PC-9 (cell line): Measurements from ENCODE around the gene TRIM10. TPM values are rescaled to one million over a fixed set of nuclear protein-coding genes. Genes with fewer than 3 reads are reported as not detected.

ENCODE experiments used
- BruUV-seq: library from RNA; stranded (reverse); fragments of 400-500 nt; replicated peaks from 2 replicates; lab custom pipeline; 2021; lab: Mats Ljungman, UMichigan
- CTCF ChIA-PET: fragments of 300-600 bp; sonication (Branson Sonifier 250); formaldehyde crosslinking; loops from one replicate; lab custom pipeline; 2022; ENCODE audit warnings: antibody characterized with exemption; lab: Charles Lee
- POLR2A ChIA-PET: fragments of 300-600 bp; sonication (Branson Sonifier 250); formaldehyde crosslinking; loops from one replicate; lab custom pipeline; 2022; ENCODE audit warnings: antibody characterized with exemption; ENCODE audit not compliant: unreplicated experiment; lab: Charles Lee
- DNase-seq, 2 experiments: peaks; one replicate each; pipeline versions ENCODE4 v3.0.0 to v3.0.0-alpha.2; 2015 to 2022; ENCODE audit warnings: mixed read lengths in 1 of 2
- H2AFZ ChIP-seq: fragments of 200-600 bp; sonication (generic); 2 replicates; pipeline ENCODE4 v1.8.1; 2017; ENCODE audit warnings: antibody characterized with exemption
- H3F3A ChIP-seq: fragments of 200-600 bp; sonication (generic); 2 replicates; pipeline ENCODE4 v1.8.1; 2017; ENCODE audit warnings: antibody characterized with exemption, mild to moderate bottlenecking, low read depth; ENCODE audit not compliant: insufficient read depth
- H3K27ac ChIP-seq: fragments of 200-600 bp; sonication (generic); 2 replicates; pipeline ENCODE4 v1.6.1; 2016; ENCODE audit warnings: mixed run types
- H3K27me3 ChIP-seq: fragments of 200-600 bp; sonication (generic); 2 replicates; pipeline ENCODE4 v1.6.1; 2016; ENCODE audit warnings: low read depth, mixed run types; ENCODE audit not compliant: insufficient read depth
- H3K36me3 ChIP-seq: fragments of 200-600 bp; sonication (generic); 2 replicates; pipeline ENCODE4 v1.6.1; 2016; ENCODE audit warnings: low read depth, mixed run types
- H3K4me1 ChIP-seq: fragments of 200-600 bp; sonication (generic); replicated peaks from 2 replicates; pipeline ENCODE4 v1.6.1; 2016; ENCODE audit warnings: mixed run types; ENCODE audit not compliant: insufficient read depth
- H3K4me2 ChIP-seq: fragments of 200-600 bp; sonication (generic); 2 replicates; pipeline ENCODE4 v1.6.1; 2017; ENCODE audit warnings: mixed run types
- H3K4me3 ChIP-seq: fragments of 200-600 bp; sonication (generic); 2 replicates; pipeline ENCODE4 v1.6.1; 2016; ENCODE audit warnings: mixed run types
- H3K79me2 ChIP-seq: fragments of 200-600 bp; sonication (generic); 2 replicates; pipeline ENCODE4 v1.6.1; 2017; ENCODE audit warnings: low read depth, mixed run types
- H3K9me2 ChIP-seq: fragments of 200-600 bp; sonication (generic); 2 replicates; pipeline ENCODE4 v1.8.1; 2017; ENCODE audit warnings: mild to moderate bottlenecking; ENCODE audit not compliant: insufficient read depth
- H3K9me3 ChIP-seq: fragments of 200-600 bp; sonication (generic); 2 replicates; pipeline ENCODE4 v1.8.1; 2016; ENCODE audit warnings: low read depth; ENCODE audit not compliant: insufficient read depth
- H4K20me1 ChIP-seq: fragments of 200-600 bp; sonication (generic); 2 replicates; pipeline ENCODE4 v1.8.1; 2017; ENCODE audit not compliant: insufficient read depth
- EZH2 ChIP-seq: fragments of 200-600 bp; sonication (generic); IDR thresholded peaks from 2 replicates; pipeline ENCODE4 v1.8.0; 2017; ENCODE audit warnings: antibody characterized with exemption, low read depth
- intact Hi-C: fragments of 100-400 bp; cut with micrococcal nuclease; formaldehyde crosslinking; loops from one replicate; pipeline ENCODE4 v1.10.0; 2022; ENCODE audit not compliant: unreplicated experiment
- total RNA-seq: library from RNA; stranded (reverse); gene quantifications from 2 replicates; pipeline ENCODE4 v1.2.3, GENCODE V29; 2021
- TF ChIP-seq, protein P1 (sequence below): fragments of 200-600 bp; sonication (generic); conservative IDR thresholded peaks from 2 replicates; pipeline ENCODE4 v1.6.1; 2017; ENCODE audit warnings: mixed run types, antibody characterized with exemption, mild to moderate bottlenecking, moderate library complexity

The TRIM10 gene
- total RNA-seq, 1 experiment from 2014 or later = not detected

- Histone ChIP-seq H3K9me2 (no peaks in the 10 kb centered on the region), H3K4me3 (no peak overlapping the region), H2AFZ (no peak overlapping the region), H3K27ac (no peak overlapping the region), H4K20me1 (no peaks in the 10 kb centered on the region), H3K4me2 (no peak overlapping the region), H3K9me3 (no peaks in the 10 kb centered on the region), H3F3A (no peaks in the 10 kb centered on the region), H3K27me3 (no peaks in the 10 kb centered on the region), H3K4me1 (no peaks in the 10 kb centered on the region), H3K36me3 (no peaks in the 10 kb centered on the region), H3K79me2 (no peaks in the 10 kb centered on the region)
- intact Hi-C loops = no loop called here
- TF ChIP-seq EZH2 = no peak
- TF ChIP-seq, protein P1, sequence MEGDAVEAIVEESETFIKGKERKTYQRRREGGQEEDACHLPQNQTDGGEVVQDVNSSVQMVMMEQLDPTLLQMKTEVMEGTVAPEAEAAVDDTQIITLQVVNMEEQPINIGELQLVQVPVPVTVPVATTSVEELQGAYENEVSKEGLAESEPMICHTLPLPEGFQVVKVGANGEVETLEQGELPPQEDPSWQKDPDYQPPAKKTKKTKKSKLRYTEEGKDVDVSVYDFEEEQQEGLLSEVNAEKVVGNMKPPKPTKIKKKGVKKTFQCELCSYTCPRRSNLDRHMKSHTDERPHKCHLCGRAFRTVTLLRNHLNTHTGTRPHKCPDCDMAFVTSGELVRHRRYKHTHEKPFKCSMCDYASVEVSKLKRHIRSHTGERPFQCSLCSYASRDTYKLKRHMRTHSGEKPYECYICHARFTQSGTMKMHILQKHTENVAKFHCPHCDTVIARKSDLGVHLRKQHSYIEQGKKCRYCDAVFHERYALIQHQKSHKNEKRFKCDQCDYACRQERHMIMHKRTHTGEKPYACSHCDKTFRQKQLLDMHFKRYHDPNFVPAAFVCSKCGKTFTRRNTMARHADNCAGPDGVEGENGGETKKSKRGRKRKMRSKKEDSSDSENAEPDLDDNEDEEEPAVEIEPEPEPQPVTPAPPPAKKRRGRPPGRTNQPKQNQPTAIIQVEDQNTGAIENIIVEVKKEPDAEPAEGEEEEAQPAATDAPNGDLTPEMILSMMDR = no peak
- DNase-seq = no peak
- CTCF ChIA-PET = no interaction called here
- POLR2A ChIA-PET = no interaction called here
- BruUV-seq = no TSS peak
Measured at GRCh38 chr6:30149234-30149633, 11.8 kb downstream of the TRIM10 start.

GRCh38 chr6:30147096-30147495, 13.9 kb downstream of the TRIM10 start:
- no peak for TF ChIP-seq EZH2
- TF ChIP-seq, protein P1 = no peak
- Histone ChIP-seq H3K79me2 (no peaks in the 10 kb centered on the region), H3K9me3 (no peaks in the 10 kb centered on the region), H4K20me1 (no peaks in the 10 kb centered on the region), H3K4me1 (no peaks in the 10 kb centered on the region), H3K36me3 (no peaks in the 10 kb centered on the region), H3K27ac (no peak overlapping the region), H3K4me2 (no peak overlapping the region), H3K27me3 (no peaks in the 10 kb centered on the region), H3K9me2 (no peaks in the 10 kb centered on the region), H3F3A (no peaks in the 10 kb centered on the region), H3K4me3 (no peak overlapping the region), H2AFZ (no peak overlapping the region)
- ChIA-PET POLR2A (no interaction called here), CTCF (no interaction called here)
- intact Hi-C loops = no loop called here
- no peak for DNase-seq
- BruUV-seq = no TSS peak

DNA sequence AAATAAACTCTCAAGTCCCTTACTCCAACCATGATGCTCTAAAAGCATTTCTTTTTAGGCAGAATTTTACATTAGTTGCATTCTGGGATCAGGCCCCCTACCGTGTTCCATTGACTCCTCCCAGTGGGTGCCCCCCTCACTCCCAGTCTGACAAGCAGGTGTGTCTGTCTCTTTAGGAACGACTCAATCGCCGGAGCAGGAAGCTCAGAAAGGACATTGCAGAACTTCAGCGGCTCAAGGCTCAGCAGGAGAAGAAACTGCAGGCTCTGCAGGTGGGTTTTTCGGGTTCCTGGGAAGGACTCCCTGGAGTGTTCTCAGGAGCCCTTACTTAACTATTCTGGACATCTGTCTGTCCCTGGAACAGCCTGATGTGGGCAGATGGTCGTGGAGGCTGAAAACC, 15.2 kb downstream of the TRIM10 start:
- no peak for TF ChIP-seq EZH2
- TF ChIP-seq, protein P1 = no peak
- BruUV-seq = no TSS peak
- no peaks in the 10 kb centered on the region for H3K4me1 ChIP-seq
- no peak overlapping the region for H3K4me3 ChIP-seq
- no peaks in the 10 kb centered on the region for H3F3A ChIP-seq
- no peaks in the 10 kb centered on the region for H3K36me3 ChIP-seq
- no peaks in the 10 kb centered on the region for H3K9me3 ChIP-seq
- intact Hi-C loops = no loop called here
- no peaks in the 10 kb centered on the region for H4K20me1 ChIP-seq
- no peak overlapping the region for H2AFZ ChIP-seq
- no peak overlapping the region for H3K27ac ChIP-seq
- no peaks in the 10 kb centered on the region for H3K79me2 ChIP-seq
- H3K4me2 ChIP-seq = no peak overlapping the region
- no peak for DNase-seq
- ChIA-PET CTCF (no interaction called here), POLR2A (no interaction called here)
- no peaks in the 10 kb centered on the region for H3K27me3 ChIP-seq
- H3K9me2 ChIP-seq = no peaks in the 10 kb centered on the region
